Epithelial cell of proximal tubule (primary cell): ENCODE data around the gene MAPRE3. TPM values are rescaled to one million over a fixed set of nuclear protein-coding genes. Genes with fewer than 3 reads are reported as not detected.
A peak's percentile ranks its signal among the peaks of the same experiment; 100 is the strongest.

Experiments used
- DNase-seq: peaks from one replicate; pipeline ENCODE4 v3.0.0-alpha.2; 2011; ENCODE audit warnings: low read depth
- H3K4me3 ChIP-seq: 2 replicates; pipeline ENCODE4 v1.5.1; 2011; ENCODE audit warnings: low read depth, mild to moderate bottlenecking, low read length
- CTCF ChIP-seq: conservative IDR thresholded peaks from 2 replicates; pipeline ENCODE4 v1.5.1; 2012; ENCODE audit warnings: low read depth, mild to moderate bottlenecking, low read length
- total RNA-seq: library from RNA; depleted of rRNA; stranded (reverse); fragments of >200 nt; gene quantifications from 2 replicates; pipeline ENCODE4 v1.2.3, GENCODE V29; 2015

The MAPRE3 gene
- total RNA-seq, 1 donor from 2014 or later: 1.6 TPM

DNA sequence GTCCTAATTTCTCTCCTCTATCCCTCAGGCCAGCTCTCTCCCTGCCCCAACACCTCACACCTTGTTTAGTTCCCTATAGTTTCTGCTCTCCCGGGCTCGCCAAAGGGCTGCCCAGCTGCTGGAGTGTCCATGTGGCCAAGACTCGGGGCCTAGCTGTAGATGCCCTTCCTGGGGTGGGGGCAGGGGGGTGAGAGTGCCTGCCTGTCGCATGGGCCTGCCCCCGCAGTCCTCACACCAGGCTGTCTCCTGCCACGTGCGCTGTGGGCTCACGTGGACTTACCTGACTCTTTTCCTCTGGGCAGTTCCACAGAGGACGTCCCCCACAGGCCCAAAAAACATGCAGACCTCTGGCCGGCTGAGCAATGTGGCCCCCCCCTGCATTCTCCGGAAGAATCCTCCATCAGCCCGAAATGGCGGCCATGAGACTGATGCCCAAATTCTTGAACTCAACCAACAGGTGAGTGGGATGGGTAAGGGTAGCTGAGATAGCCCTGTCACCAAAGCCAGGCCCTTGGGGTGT lies 54.9 kb downstream of the MAPRE3 start:
- TF ChIP-seq CTCF: no peak
- no peak overlapping the region for H3K4me3 ChIP-seq
- DNase-seq: no peak

DNA sequence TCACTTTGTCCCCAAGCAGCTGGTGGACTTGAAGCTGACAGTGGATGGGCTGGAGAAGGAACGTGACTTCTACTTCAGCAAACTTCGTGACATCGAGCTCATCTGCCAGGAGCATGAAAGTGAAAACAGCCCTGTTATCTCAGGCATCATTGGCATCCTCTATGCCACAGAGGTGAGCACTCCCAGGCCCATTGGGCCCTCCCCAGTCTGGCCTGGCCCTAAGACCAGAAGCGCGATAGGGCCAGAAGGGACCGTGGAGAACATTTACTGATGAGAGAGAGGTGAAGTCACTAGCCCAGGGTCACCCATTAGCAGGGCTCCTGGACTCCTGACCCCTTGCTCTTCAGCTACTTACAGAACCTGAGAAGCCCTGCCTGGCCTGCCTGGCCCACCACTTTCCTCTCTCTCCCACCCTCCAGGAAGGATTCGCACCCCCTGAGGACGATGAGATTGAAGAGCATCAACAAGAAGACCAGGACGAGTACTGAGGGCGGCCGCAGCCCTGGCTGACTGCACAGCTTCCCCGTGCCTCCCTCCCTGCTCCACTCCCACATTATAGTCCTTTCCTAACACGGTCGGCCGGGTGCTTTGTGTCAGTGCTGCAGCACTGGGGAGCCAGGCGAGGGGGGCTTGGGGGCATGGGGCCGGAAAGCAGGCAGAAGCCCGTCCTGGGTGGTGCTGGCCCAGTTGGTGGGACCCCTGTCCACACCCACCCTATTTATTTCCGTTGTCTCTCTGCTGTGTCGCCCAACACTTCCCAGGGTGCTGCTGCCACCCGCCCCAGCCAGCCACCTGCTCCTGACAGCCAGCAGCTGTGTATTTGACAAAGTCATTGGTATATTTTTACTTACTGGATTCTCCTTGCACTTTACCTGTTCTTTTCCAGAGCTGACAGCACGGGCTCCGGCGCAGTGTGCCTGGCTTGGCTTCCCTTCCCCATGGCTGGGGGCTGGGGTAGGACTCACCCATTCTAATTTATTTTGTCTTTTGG lies 55.7 kb downstream of the MAPRE3 start:
- no peak overlapping the region for H3K4me3 ChIP-seq
- no peak for DNase-seq
- TF ChIP-seq CTCF: no peak

- no peak for DNase-seq
- TF ChIP-seq CTCF: no peak
- no peak overlapping the region for H3K4me3 ChIP-seq
Observed at GRCh38 chr2:27027211-27027651, 56.8 kb downstream of the MAPRE3 start.

GRCh38 chr2:27029051-27029450 lies 58.6 kb downstream of the MAPRE3 start:
- no peak for DNase-seq
- no peak for TF ChIP-seq CTCF
- no peak overlapping the region for H3K4me3 ChIP-seq

DNA sequence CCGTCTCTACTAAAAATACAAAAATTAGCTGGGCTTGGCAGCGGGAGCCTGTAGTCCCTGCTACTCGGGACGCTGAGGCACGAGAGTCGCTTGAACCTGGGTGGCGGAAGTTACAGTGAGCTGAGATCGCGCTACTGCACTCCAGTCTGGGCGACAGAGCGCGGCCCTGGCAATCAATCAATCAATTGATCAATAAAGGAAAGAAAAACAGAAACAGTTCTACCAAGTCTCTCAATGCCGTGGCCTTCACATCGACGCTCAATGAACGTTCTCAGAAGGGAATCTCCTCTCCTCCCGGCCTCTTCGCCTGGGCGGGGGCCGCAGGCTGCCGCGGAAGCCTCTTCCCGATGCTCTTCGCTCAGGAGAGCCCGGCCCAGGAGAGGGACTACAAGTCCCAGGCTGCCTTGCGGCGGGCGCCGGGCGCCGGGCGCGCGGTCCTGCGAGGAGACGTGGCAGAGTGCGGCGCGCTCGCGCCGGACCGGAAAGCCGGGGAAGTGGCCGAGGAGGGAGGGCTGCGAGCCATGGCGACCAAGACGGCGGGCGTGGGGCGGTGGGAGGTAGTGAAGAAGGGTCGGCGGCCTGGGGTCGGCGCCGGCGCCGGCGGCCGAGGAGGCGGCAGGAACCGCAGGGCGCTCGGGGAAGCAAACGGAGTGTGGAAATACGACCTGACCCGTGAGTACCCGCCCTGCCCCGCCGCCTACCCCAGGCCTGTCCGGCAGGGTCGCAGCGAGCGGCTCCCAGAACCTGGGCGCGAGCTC lies 62.2 kb downstream of the MAPRE3 start, which contains the start of gene TMEM214:
Gene TMEM214 (plus strand): TSS at position 471 of the 758 bp plus-strand sequence. CDS start 51 bp downstream, at position 522.
- peak within 1 kb of the TSS; percentile 79 for H3K4me3 ChIP-seq
- no peak for TF ChIP-seq CTCF
- DNase-seq: no peak

GRCh38 chr2:27033253-27033852 lies 62.9 kb downstream of the MAPRE3 start:
- DNase-seq: no peak
- peak overlapping the region; percentile 79 for H3K4me3 ChIP-seq
- TF ChIP-seq CTCF: no peak
